ENCODE data around the gene MUC5AC.

DNA sequence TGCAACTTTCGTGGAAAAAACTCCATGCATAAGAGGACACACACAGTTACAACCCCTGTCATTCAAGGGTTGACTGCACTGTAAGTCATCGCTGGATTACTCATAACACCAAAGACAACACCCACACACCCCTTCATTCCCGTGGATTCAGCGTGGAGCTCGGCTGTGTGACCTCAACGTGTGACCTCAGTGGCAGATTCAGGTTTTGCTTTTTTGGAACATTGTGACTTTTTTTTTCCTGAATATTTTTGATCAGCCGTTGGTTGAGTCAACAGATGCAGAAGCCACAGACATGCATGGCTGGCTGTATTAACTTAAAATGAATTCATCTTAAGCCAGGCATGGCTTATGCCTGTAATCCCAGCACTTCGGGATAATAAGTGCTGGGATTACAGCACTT, 19.7 kb upstream of the MUC5AC start:
- TF ChIP-seq, protein P1, sequence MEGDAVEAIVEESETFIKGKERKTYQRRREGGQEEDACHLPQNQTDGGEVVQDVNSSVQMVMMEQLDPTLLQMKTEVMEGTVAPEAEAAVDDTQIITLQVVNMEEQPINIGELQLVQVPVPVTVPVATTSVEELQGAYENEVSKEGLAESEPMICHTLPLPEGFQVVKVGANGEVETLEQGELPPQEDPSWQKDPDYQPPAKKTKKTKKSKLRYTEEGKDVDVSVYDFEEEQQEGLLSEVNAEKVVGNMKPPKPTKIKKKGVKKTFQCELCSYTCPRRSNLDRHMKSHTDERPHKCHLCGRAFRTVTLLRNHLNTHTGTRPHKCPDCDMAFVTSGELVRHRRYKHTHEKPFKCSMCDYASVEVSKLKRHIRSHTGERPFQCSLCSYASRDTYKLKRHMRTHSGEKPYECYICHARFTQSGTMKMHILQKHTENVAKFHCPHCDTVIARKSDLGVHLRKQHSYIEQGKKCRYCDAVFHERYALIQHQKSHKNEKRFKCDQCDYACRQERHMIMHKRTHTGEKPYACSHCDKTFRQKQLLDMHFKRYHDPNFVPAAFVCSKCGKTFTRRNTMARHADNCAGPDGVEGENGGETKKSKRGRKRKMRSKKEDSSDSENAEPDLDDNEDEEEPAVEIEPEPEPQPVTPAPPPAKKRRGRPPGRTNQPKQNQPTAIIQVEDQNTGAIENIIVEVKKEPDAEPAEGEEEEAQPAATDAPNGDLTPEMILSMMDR (conservative IDR thresholded peaks at IDR 0.05; ENCODE audit: low read length): no peak
- no peak for TF ChIP-seq EZH2phosphoT487 (IDR thresholded peaks at IDR 0.05; ENCODE audit: borderline replicate concordance, low read depth, low read length)

All from OCI-LY7 (cell line).